ENCODE data around the gene PHF21A. TPM values are rescaled to one million over a fixed set of nuclear protein-coding genes. Genes with fewer than 3 reads are reported as not detected.

PHF21A gene
- polyA plus RNA-seq, 1 donor (not counting 4 experiments of a cell fraction or from before 2014, with no cell fraction given): 16.1 TPM

DNA sequence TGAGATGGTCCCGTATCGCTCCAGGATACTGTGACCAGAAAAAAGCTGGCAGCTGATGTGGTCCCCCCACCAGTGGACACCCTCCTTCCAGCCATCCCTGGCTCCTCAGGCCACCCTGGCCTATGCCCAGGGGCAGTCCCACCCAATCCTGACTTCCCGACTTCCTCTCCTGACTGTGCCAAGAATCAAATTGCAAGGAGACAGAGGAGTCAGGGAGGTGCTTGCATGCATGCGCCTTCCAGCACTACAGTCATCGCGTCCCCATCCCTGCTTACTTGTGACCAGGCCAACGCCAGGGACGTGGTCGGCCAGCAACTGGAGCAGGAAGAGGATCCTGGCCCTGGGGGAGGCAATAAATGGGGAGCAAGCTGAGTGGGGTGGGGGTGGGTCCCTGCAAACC lies 210.6 kb downstream of the PHF21A start:
- H3K9ac ChIP-seq (ENCODE audit: control insufficient read depth, extremely low read depth, insufficient read depth, low read length): no peak overlapping the region
- no peak overlapping the region for H2AFZ ChIP-seq (ENCODE audit: control insufficient read depth, low read length)
- H3K9me1 ChIP-seq (ENCODE audit: control insufficient read depth, extremely low read depth, insufficient read depth, low read length): no peaks in the 10 kb centered on the region
- peaks cover 6% of the 10 kb centered on the region for H3K79me2 ChIP-seq (ENCODE audit: control insufficient read depth, insufficient read depth, low read length)
- H3K36me3 ChIP-seq (ENCODE audit: control insufficient read depth in 2 of 2, extremely low read depth in 1 of 2, insufficient read depth in 2 of 2, low read length in 2 of 2): peaks cover 21 to 23% of the 10 kb centered on the region in 2 experiments
- no peaks in the 10 kb centered on the region for H4K20me1 ChIP-seq (ENCODE audit: control insufficient read depth, extremely low read depth, insufficient read depth, low read length)
- H3K4me1 ChIP-seq (ENCODE audit: control insufficient read depth, extremely low read depth, insufficient read depth, low read length): no peaks in the 10 kb centered on the region
- dilution Hi-C loops (cut with MboI; ENCODE audit: extremely low pct_ligation_motif_present, low sequenced_read_pairs): no loop called here
- no peak overlapping the region for H3K4me2 ChIP-seq (ENCODE audit: control insufficient read depth, extremely low read depth, insufficient read depth, low read depth, low read length)
- FAIRE-seq (no peak), DNase-seq (ENCODE audit: low read depth, low spot score) (no peak)
- no peak overlapping the region for H3K4me3 ChIP-seq (ENCODE audit: control insufficient read depth in 2 of 3, extremely low read depth in 1 of 3, insufficient read depth in 2 of 3, low read depth in 1 of 3, low read length in 3 of 3)
- no peaks in the 10 kb centered on the region for H3K9me3 ChIP-seq (ENCODE audit: control insufficient read depth, low read depth, low read length)
- no peak overlapping the region for H3K27ac ChIP-seq (ENCODE audit: control insufficient read depth, insufficient read depth, low read length)
- H3K27me3 ChIP-seq (ENCODE audit: control insufficient read depth, extremely low read depth, insufficient read depth, low read length): no peaks in the 10 kb centered on the region
- TF ChIP-seq, protein P1, sequence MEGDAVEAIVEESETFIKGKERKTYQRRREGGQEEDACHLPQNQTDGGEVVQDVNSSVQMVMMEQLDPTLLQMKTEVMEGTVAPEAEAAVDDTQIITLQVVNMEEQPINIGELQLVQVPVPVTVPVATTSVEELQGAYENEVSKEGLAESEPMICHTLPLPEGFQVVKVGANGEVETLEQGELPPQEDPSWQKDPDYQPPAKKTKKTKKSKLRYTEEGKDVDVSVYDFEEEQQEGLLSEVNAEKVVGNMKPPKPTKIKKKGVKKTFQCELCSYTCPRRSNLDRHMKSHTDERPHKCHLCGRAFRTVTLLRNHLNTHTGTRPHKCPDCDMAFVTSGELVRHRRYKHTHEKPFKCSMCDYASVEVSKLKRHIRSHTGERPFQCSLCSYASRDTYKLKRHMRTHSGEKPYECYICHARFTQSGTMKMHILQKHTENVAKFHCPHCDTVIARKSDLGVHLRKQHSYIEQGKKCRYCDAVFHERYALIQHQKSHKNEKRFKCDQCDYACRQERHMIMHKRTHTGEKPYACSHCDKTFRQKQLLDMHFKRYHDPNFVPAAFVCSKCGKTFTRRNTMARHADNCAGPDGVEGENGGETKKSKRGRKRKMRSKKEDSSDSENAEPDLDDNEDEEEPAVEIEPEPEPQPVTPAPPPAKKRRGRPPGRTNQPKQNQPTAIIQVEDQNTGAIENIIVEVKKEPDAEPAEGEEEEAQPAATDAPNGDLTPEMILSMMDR (optimal IDR thresholded peaks at IDR 0.05 in 1 of 3, IDR thresholded peaks at IDR 0.05 in 1 of 3, conservative IDR thresholded peaks at IDR 0.05 in 1 of 3; ENCODE audit: extremely low read depth in 1 of 3, insufficient read depth in 2 of 3, low read length in 3 of 3): no peak
- no peak for TF ChIP-seq EZH2 (IDR thresholded peaks at IDR 0.05; ENCODE audit: low read length)

DNA sequence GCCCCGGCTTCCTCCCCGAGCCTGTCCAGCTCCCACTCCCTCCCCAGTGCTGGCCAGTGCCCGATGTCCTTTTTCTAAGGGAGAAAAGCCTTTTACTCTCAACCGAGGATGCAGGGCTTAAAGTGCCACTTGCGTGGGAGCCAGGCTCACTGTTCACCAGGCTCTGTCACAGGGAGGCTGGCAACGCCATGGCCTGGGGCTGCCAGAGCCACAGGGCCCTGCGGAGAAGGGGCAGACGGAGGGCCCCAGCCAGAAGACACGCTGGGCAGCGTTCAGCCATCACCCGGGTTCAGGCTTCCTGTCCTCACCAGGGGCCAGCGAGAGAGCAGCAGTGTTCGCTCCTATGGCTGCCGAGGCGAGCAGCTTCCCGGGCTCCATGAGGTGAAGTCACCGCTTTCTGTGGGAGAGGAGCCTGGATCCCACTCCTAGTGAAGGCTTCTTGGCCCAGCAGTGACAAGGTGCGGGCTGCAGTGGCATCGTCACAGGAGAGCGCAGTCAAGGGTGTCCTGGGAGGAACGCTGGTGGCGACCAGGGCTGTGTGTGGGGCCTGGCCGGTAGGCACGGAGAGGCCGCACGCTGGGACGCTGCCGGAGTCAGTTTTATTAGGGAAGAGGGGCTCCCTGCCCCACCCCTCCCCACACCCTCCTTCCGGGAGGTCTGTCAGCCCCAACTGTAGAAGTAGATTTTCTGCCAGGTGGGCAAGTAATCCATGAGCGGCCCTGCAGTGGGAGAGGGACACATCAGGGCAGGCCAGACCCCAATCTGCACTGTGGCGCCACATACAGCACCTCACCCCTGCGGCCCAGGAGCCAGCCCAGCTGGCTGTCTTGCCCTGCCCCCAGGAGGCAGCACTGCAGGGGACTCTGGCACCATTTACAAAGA lies 211.4 kb downstream of the PHF21A start:
- no peak for DNase-seq (ENCODE audit: low read depth, low spot score)
- Histone ChIP-seq H3K27ac (ENCODE audit: control insufficient read depth, insufficient read depth, low read length) (no peak overlapping the region), H3K27me3 (ENCODE audit: control insufficient read depth, extremely low read depth, insufficient read depth, low read length) (no peaks in the 10 kb centered on the region), H3K9ac (ENCODE audit: control insufficient read depth, extremely low read depth, insufficient read depth, low read length) (no peak overlapping the region), H4K20me1 (ENCODE audit: control insufficient read depth, extremely low read depth, insufficient read depth, low read length) (no peaks in the 10 kb centered on the region), H2AFZ (ENCODE audit: control insufficient read depth, low read length) (no peak overlapping the region), H3K79me2 (ENCODE audit: control insufficient read depth, insufficient read depth, low read length) (peaks cover under 1% of the 10 kb centered on the region), H3K36me3 (ENCODE audit: control insufficient read depth in 2 of 2, extremely low read depth in 1 of 2, insufficient read depth in 2 of 2, low read length in 2 of 2) (peaks cover 15 to 18% of the 10 kb centered on the region in 2 experiments), H3K4me3 (ENCODE audit: control insufficient read depth in 2 of 3, extremely low read depth in 1 of 3, insufficient read depth in 2 of 3, low read depth in 1 of 3, low read length in 3 of 3) (no peak overlapping the region), H3K4me2 (ENCODE audit: control insufficient read depth, extremely low read depth, insufficient read depth, low read depth, low read length) (no peak overlapping the region), H3K4me1 (ENCODE audit: control insufficient read depth, extremely low read depth, insufficient read depth, low read length) (no peaks in the 10 kb centered on the region), H3K9me3 (ENCODE audit: control insufficient read depth, low read depth, low read length) (no peaks in the 10 kb centered on the region), H3K9me1 (ENCODE audit: control insufficient read depth, extremely low read depth, insufficient read depth, low read length) (no peaks in the 10 kb centered on the region)
- dilution Hi-C loops (cut with MboI; ENCODE audit: extremely low pct_ligation_motif_present, low sequenced_read_pairs): no loop called here
- TF ChIP-seq, protein P1 (optimal IDR thresholded peaks at IDR 0.05 in 1 of 3, IDR thresholded peaks at IDR 0.05 in 1 of 3, conservative IDR thresholded peaks at IDR 0.05 in 1 of 3; ENCODE audit: extremely low read depth in 1 of 3, insufficient read depth in 2 of 3, low read length in 3 of 3): no peak
- TF ChIP-seq EZH2 (IDR thresholded peaks at IDR 0.05; ENCODE audit: low read length): no peak
- no peak for FAIRE-seq

Data from keratinocyte (primary cell).